Esophagus squamous epithelium (tissue), 5 donors: ENCODE measurements around the gene WHRN. TPM values are rescaled to one million over a fixed set of nuclear protein-coding genes. Genes with fewer than 3 reads are reported as not detected.

ENCODE experiments used
- DNase-seq: peaks from one replicate; lab custom pipeline; 2025; lab: John Stamatoyannopoulos, UW
- H3K27ac ChIP-seq, 4 donors: fragments of 200-600 bp; sonication (generic); one replicate each; pipeline ENCODE4 v1.5.1; 2016 to 2019; ENCODE audit warnings: mild to moderate bottlenecking in 1 of 4
- H3K27me3 ChIP-seq, 4 donors: fragments of 200-600 bp; sonication (generic); 1 replicate in 3 of 4; 2 replicates in 1 of 4; pipeline versions ENCODE4 v1.5.1 to v1.6.0; 2017 to 2021; ENCODE audit warnings: antibody characterized with exemption in 1 of 4
- H3K36me3 ChIP-seq, 3 donors: fragments of 200-600 bp; sonication (generic); one replicate each; pipeline ENCODE4 v1.5.1; 2016 to 2019
- H3K4me1 ChIP-seq, 3 donors: fragments of 200-600 bp; sonication (generic); one replicate each; pipeline ENCODE4 v1.5.1; 2017 to 2019
- H3K4me3 ChIP-seq, 4 donors: fragments of 200-600 bp; sonication (generic); 1 replicate in 3 of 4; 2 replicates in 1 of 4; pipeline ENCODE4 v1.5.1; 2016 to 2019; ENCODE audit warnings: mild to moderate bottlenecking in 2 of 4, moderate library complexity in 1 of 4
- H3K9me3 ChIP-seq, 3 donors: fragments of 200-600 bp; sonication (generic); one replicate each; pipeline ENCODE4 v1.5.1; 2016 to 2019
- CTCF ChIP-seq, 6 experiments: fragments of 450-650 bp in 4 of 6; fragments of 200-600 bp in 2 of 6; sonication (generic) in 2 of 6; IDR thresholded peaks; one replicate each; pipeline ENCODE4 v1.5.1; 2016 to 2019; ENCODE audit warnings: antibody characterized with exemption in 6 of 6, mild to moderate bottlenecking in 4 of 6, moderate library complexity in 4 of 6
- POLR2A ChIP-seq, 4 donors: fragments of 450-650 bp; IDR thresholded peaks; one replicate each; pipeline ENCODE4 v1.6.1; 2017; ENCODE audit warnings: antibody characterized with exemption in 4 of 4, mild to moderate bottlenecking in 4 of 4, moderate library complexity in 3 of 4
- WGBS, 2 donors: methylation state at CpG; one replicate each; pipeline ENCODE4 v1.1.5; 2018; 5-methylcytosine and 5-hydroxymethylcytosine counted together
- intact Hi-C: fragments of 100-400 bp; cut with DNase I; formaldehyde crosslinking; loops from one replicate; pipeline ENCODE4 v1.15.0; 2022
- total RNA-seq, 4 donors: library from RNA; depleted of rRNA; stranded (reverse); fragments of >200 nt; gene quantifications; one replicate each; pipeline ENCODE4 v1.1.0, GENCODE V29; 2016
- donor health status: DM: yes; HTN: yes; CAD: no.

The WHRN gene
- total RNA-seq, 4 donors from 2014 or later, result 2.9 to 6.1 (median 3.4) TPM

DNA sequence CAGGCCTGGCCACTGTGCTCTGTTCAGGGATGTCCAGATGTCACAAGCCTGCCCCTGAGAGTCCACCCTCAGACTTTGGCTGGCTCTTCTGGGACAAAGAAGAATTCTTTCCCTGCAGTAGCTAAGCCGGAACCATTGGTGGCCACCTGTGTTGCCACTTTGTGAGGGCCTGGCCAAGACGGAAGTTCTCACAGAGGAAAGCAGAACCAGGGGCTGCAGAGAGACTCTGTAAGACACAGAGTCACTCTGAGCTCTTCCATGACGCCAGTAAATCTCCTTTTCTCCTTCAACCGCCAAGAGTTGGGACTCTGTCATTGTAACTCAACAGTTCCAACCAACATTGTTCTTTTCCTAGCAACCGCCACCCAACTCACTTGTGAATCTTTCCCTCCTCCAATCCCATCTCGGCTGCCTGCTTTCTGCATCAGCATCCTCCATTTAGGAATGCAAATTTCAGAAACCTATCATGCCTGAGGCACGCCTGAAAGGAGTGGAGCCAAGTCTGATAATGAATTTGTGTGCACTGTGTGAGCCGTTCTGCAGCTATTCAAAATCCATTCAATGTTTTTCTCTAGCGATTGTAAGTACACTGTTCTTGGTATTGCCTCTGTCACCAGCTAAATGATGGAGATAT, 44.5 kb upstream of the WHRN start:
- H3K27me3 ChIP-seq, result peaks cover 0 to 23% (median 0%) of the 10 kb centered on the region in 4 donors
- H3K4me3 ChIP-seq, result no peak overlapping the region
- H3K36me3 ChIP-seq, result no peaks in the 10 kb centered on the region
- H3K9me3 ChIP-seq, result no peaks in the 10 kb centered on the region
- no peak for DNase-seq
- 66 to 76% methylated on average over 7 to 9 of the region's 9 CpGs for WGBS, 2 donors
- no peak overlapping the region for H3K27ac ChIP-seq
- TF ChIP-seq POLR2A (IDR thresholded peaks at IDR 0.05), result no peak
- no peak for TF ChIP-seq CTCF (IDR thresholded peaks at IDR 0.05)
- H3K4me1 ChIP-seq, result peaks cover 0 to 11% (median 0%) of the 10 kb centered on the region in 3 donors
- intact Hi-C loops, result no loop called here

DNA sequence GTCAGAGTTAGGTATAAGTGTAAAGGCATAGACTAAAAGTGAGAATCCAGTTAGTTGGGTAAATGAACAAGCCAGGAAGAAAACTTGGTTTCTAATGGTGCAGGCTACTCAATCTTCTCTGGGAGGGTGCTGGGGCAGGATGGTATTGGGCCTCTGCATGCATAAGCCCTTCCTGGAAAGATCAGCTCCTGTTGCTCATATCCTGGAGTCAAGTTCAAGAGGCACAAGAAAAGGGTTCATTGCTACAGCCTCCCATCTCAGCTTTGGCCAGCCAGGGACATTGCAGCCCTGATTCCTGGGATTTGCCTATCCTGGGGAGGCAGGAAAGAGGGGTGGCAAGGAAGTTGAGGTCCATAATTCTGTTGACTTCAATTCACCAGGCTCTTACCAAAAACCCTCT, 41.6 kb upstream of the WHRN start:
- no peak for DNase-seq
- H3K36me3 ChIP-seq, result no peaks in the 10 kb centered on the region
- H3K4me3 ChIP-seq, result no peak overlapping the region
- H3K27me3 ChIP-seq, result peaks cover 0 to 18% (median 0%) of the 10 kb centered on the region in 4 donors
- peaks cover 0 to 3% (median 0%) of the 10 kb centered on the region in 3 donors for H3K4me1 ChIP-seq
- intact Hi-C loops, result no loop called here
- no peak for TF ChIP-seq POLR2A (IDR thresholded peaks at IDR 0.05)
- no peak for TF ChIP-seq CTCF (IDR thresholded peaks at IDR 0.05)
- H3K9me3 ChIP-seq, result no peaks in the 10 kb centered on the region
- H3K27ac ChIP-seq, result no peak overlapping the region

DNA sequence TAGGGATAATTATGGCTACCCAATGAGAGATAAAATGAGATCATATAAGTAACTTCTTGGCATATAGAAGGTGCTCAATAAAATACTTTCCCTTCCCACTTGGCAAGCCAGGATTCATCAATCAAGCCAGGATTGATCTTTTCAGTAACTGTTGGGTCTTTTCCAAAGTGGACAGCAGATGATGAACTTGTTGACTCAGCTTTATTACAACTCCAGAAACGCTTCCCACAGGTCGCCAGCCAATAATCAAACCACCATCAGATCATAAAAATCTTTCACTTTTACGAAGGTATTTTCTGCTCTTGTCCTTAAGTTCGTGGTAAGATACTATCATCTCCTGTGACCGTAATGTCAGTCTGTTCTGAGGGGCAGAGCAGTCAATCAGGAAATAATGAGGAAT, 39.8 kb upstream of the WHRN start:
- Histone ChIP-seq H3K4me1 (no peaks in the 10 kb centered on the region), H3K27ac (no peak overlapping the region), H3K27me3 (peaks cover 0 to 18% (median 0%) of the 10 kb centered on the region in 4 donors), H3K4me3 (no peak overlapping the region), H3K36me3 (no peaks in the 10 kb centered on the region), H3K9me3 (no peaks in the 10 kb centered on the region)
- 61 to 71% methylated on average over 5 of the region's 5 CpGs for WGBS, 2 donors
- TF ChIP-seq CTCF (IDR thresholded peaks at IDR 0.05) (no peak), POLR2A (IDR thresholded peaks at IDR 0.05) (no peak)
- DNase-seq, result no peak
- intact Hi-C loops, result no loop called here

- TF ChIP-seq CTCF (IDR thresholded peaks at IDR 0.05) (no peak), POLR2A (IDR thresholded peaks at IDR 0.05) (no peak)
- Histone ChIP-seq H3K4me3 (no peak overlapping the region), H3K27me3 (no peaks in the 10 kb centered on the region), H3K27ac (no peak overlapping the region), H3K4me1 (no peaks in the 10 kb centered on the region), H3K9me3 (no peaks in the 10 kb centered on the region), H3K36me3 (no peaks in the 10 kb centered on the region)
- DNase-seq, result no peak
- 48 to 69% methylated on average over 8 to 9 of the region's 9 CpGs for WGBS, 2 donors
- intact Hi-C loops, result no loop called here
Observed at GRCh38 chr9:114539701-114540380, 34.6 kb upstream of the WHRN start.

DNA sequence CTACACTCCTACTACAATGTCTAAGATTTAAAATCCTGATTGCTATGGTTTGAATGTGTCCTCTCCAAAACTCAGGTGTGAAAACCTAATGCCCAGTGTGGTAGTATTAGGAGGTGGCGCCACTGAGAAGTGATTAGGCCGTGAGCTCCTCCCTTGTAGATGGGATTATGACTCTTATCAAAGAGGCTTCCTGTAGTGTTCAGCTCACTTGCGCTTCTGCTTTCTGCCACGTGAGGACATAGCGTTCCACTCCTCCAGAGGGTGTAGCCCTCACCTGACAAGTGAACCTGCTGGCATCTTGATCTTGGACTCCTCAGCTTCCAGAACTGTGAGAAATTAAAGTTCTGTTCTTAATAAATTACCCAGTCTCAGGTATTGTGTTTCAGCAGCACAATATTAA, 33.0 kb upstream of the WHRN start:
- WGBS, 2 donors, result 18 to 48% methylated on average over 5 of the region's 5 CpGs
- no peaks in the 10 kb centered on the region for H3K4me1 ChIP-seq
- H3K27me3 ChIP-seq, result no peaks in the 10 kb centered on the region
- H3K27ac ChIP-seq, result no peak overlapping the region
- TF ChIP-seq POLR2A (IDR thresholded peaks at IDR 0.05), result no peak
- TF ChIP-seq CTCF (IDR thresholded peaks at IDR 0.05), result peak in 1 of 6 experiments; percentile 26
- H3K9me3 ChIP-seq, result no peaks in the 10 kb centered on the region
- no peaks in the 10 kb centered on the region for H3K36me3 ChIP-seq
- intact Hi-C loops, result no loop called here
- no peak overlapping the region for H3K4me3 ChIP-seq
- DNase-seq, result no peak
